ENCODE measurements around the gene ST14. TPM values are rescaled to one million over a fixed set of nuclear protein-coding genes. Genes with fewer than 3 reads are reported as not detected.

ST14 gene
- polyA plus RNA-seq, 3 donors, result 13.3 to 36.0 (median 23.6) TPM

DNA sequence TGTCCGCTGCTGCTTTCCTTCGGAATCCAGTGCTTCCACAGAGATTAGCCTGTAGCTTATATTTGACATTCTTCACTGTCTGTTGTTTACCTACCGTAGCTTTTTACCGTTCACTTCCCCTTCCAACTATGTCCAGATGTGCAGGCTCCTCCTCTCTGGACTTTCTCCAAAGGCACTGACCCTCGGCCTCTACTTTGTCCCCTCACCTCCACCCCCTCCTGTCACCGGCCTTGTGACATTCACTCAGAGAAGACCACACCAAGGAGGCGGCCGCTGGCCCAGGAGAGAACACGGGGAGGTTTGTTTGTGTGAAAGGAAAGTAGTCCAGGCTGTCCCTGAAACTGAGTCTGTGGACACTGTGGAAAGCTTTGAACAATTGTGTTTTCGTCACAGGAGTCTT lies 15.4 kb upstream of the ST14 start:
- Mint-ChIP-seq H3K36me3 (peaks cover 72 to 82% of the 10 kb centered on the region in 2 donors), H3K4me1 (peaks cover 47% of the 10 kb centered on the region), H3K27me3 (ENCODE audit: low read depth in 3 of 3) (peaks cover 0 to 2% (median 0%) of the 10 kb centered on the region in 3 donors), H3K9me3 (no peaks in the 10 kb centered on the region), H3K27ac (peak overlapping the region; percentile 52 to 96 (median 88)), H3K4me3 (no peak overlapping the region)
- H3K9me3 ChIP-seq (replicated peaks in 1 of 2; ENCODE audit: control insufficient read depth in 1 of 2, insufficient read depth in 1 of 2, low read length in 2 of 2), result no peaks in the 10 kb centered on the region
- TF ChIP-seq, protein P1, sequence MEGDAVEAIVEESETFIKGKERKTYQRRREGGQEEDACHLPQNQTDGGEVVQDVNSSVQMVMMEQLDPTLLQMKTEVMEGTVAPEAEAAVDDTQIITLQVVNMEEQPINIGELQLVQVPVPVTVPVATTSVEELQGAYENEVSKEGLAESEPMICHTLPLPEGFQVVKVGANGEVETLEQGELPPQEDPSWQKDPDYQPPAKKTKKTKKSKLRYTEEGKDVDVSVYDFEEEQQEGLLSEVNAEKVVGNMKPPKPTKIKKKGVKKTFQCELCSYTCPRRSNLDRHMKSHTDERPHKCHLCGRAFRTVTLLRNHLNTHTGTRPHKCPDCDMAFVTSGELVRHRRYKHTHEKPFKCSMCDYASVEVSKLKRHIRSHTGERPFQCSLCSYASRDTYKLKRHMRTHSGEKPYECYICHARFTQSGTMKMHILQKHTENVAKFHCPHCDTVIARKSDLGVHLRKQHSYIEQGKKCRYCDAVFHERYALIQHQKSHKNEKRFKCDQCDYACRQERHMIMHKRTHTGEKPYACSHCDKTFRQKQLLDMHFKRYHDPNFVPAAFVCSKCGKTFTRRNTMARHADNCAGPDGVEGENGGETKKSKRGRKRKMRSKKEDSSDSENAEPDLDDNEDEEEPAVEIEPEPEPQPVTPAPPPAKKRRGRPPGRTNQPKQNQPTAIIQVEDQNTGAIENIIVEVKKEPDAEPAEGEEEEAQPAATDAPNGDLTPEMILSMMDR (IDR thresholded peaks at IDR 0.05), result no peak
- peaks cover 40 to 45% of the 10 kb centered on the region in 2 donors for H3K4me1 ChIP-seq (ENCODE audit: control insufficient read depth in 1 of 2, insufficient read depth in 2 of 2, low read length in 2 of 2)
- no peak overlapping the region for H3K4me3 ChIP-seq (replicated peaks in 1 of 3; ENCODE audit: low read depth in 2 of 3, low read length in 3 of 3)
- peaks cover 61% of the 10 kb centered on the region for H4K20me1 ChIP-seq (ENCODE audit: insufficient read depth, low read length)
- peak overlapping the region; percentile 19 to 91 for H3K27ac ChIP-seq (ENCODE audit: low read depth in 1 of 2, low read length in 2 of 2)
- intact Hi-C loops (cut with micrococcal nuclease), result no loop called here
- H3K9ac ChIP-seq (ENCODE audit: insufficient read depth, low read length, poor library complexity, severe bottlenecking), result no peak overlapping the region
- peaks cover 59% of the 10 kb centered on the region for H3K79me2 ChIP-seq (ENCODE audit: insufficient read depth, low read length)
- H3K36me3 ChIP-seq (replicated peaks in 1 of 2; ENCODE audit: control insufficient read depth in 1 of 2, insufficient read depth in 2 of 2, low read length in 2 of 2), result peaks cover 64 to 72% of the 10 kb centered on the region in 2 donors
- H3K4me2 ChIP-seq (replicated peaks; ENCODE audit: extremely low read depth, low read length, poor library complexity, severe bottlenecking), result no peak overlapping the region
- WGBS (ENCODE audit: insufficient coverage), result 68% methylated on average over 5 of the region's 10 CpGs
- DNase-seq, result no peak
- no peaks in the 10 kb centered on the region for H3K27me3 ChIP-seq (ENCODE audit: control insufficient read depth in 2 of 2, insufficient read depth in 2 of 2, low read length in 2 of 2)
- no peak overlapping the region for H2AFZ ChIP-seq (ENCODE audit: insufficient read depth, low read depth, low read length, poor library complexity, severe bottlenecking)

DNA sequence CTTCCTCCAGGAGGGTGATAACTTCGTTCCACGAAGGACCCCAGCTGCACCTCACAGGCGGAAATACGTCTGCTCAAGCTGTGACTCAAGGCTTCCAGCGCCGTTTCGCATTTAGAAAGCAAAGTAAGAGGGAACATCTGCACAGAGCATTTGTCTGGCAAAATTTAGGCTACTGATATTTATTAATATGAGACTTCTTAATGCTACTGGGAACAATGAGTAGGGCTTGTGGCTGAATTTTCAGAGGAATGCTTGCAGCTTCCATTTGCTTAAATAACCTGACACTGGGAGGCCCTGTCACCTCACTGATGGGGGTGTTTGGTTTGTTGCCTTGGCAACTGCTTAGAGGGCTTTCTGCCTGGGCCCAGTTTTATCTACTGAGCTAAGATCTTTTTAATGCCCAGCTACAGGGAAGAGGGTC lies 14.7 kb upstream of the ST14 start:
- Mint-ChIP-seq H3K27ac (peak overlapping the region; percentile 83 to 98 (median 95)), H3K9me3 (no peaks in the 10 kb centered on the region), H3K4me1 (peaks cover 47% of the 10 kb centered on the region), H3K4me3 (no peak overlapping the region), H3K36me3 (peaks cover 69 to 83% of the 10 kb centered on the region in 2 donors), H3K27me3 (ENCODE audit: low read depth in 3 of 3) (peaks cover 0 to 2% (median 0%) of the 10 kb centered on the region in 3 donors)
- Histone ChIP-seq H3K4me1 (ENCODE audit: control insufficient read depth in 1 of 2, insufficient read depth in 2 of 2, low read length in 2 of 2) (peaks cover 40 to 45% of the 10 kb centered on the region in 2 donors), H3K36me3 (replicated peaks in 1 of 2; ENCODE audit: control insufficient read depth in 1 of 2, insufficient read depth in 2 of 2, low read length in 2 of 2) (peaks cover 57 to 71% of the 10 kb centered on the region in 2 donors), H3K9ac (ENCODE audit: insufficient read depth, low read length, poor library complexity, severe bottlenecking) (no peak overlapping the region), H3K4me3 (replicated peaks in 1 of 3; ENCODE audit: low read depth in 2 of 3, low read length in 3 of 3) (no peak overlapping the region), H2AFZ (ENCODE audit: insufficient read depth, low read depth, low read length, poor library complexity, severe bottlenecking) (no peak overlapping the region), H3K9me3 (replicated peaks in 1 of 2; ENCODE audit: control insufficient read depth in 1 of 2, insufficient read depth in 1 of 2, low read length in 2 of 2) (no peaks in the 10 kb centered on the region), H3K27ac (ENCODE audit: low read depth in 1 of 2, low read length in 2 of 2) (peak overlapping the region; percentile 91 to 92), H3K27me3 (ENCODE audit: control insufficient read depth in 2 of 2, insufficient read depth in 2 of 2, low read length in 2 of 2) (no peaks in the 10 kb centered on the region), H3K79me2 (ENCODE audit: insufficient read depth, low read length) (peaks cover 51% of the 10 kb centered on the region), H3K4me2 (replicated peaks; ENCODE audit: extremely low read depth, low read length, poor library complexity, severe bottlenecking) (no peak overlapping the region), H4K20me1 (ENCODE audit: insufficient read depth, low read length) (peaks cover 54% of the 10 kb centered on the region)
- intact Hi-C loops (cut with micrococcal nuclease), result no loop called here
- TF ChIP-seq, protein P1 (IDR thresholded peaks at IDR 0.05), result no peak
- 95% methylated on average over 4 of the region's 7 CpGs for WGBS (ENCODE audit: insufficient coverage)
- DNase-seq, result no peak

Measured in CD14-positive monocyte (primary cell).